HCT116 (cell line): ENCODE results near the gene TNFRSF18. TPM values are rescaled to one million over a fixed set of nuclear protein-coding genes. Genes with fewer than 3 reads are reported as not detected.

Experiments used
- ATAC-seq: fragments of 200-7000 bp; cut with Tn5 transposase; 2 replicates; pipeline ENCODE4 v1.9.1; 2020; ENCODE audit warnings: mild to moderate bottlenecking, moderate library complexity
- BruUV-seq: library from RNA; stranded (reverse); fragments of 400-500 nt; replicated peaks from 2 replicates; lab custom pipeline; 2021; lab: Mats Ljungman, UMichigan
- CTCF ChIA-PET: fragments of 300-600 bp; sonication (Branson Sonifier 250); formaldehyde crosslinking; loops from one replicate; lab custom pipeline; 2021; ENCODE audit warnings: antibody characterized with exemption; lab: Charles Lee
- POLR2A ChIA-PET: fragments of 300-600, 350-600 bp; sonication (Branson Sonifier 250); formaldehyde crosslinking; loops from one replicate; lab custom pipeline; 2021; ENCODE audit warnings: antibody characterized with exemption; lab: Charles Lee
- RAD21 ChIA-PET, 2 experiments: fragments of 300-600 bp; sonication (Branson Sonifier 250); formaldehyde crosslinking; loops; one replicate each; lab custom pipeline; 2023; ENCODE audit warnings: low total read pairs in 2 of 2; ENCODE audit not compliant: uncharacterized antibody in 2 of 2, unreplicated experiment in 2 of 2, low non-redundant PET in 1 of 2; lab: Charles Lee
- DNase-seq: peaks from one replicate; pipeline ENCODE4 v3.0.0-alpha.2; 2010; ENCODE audit warnings: low read depth, low spot score
- H2AFZ ChIP-seq: fragments of 200-600 bp; shearing (Covaris generic), sonication (generic); 2 replicates; pipeline ENCODE4 v1.6.1; 2017; ENCODE audit warnings: low read depth, mixed run types, mixed read lengths, antibody characterized with exemption, low read length; ENCODE audit not compliant: poor library complexity, severe bottlenecking
- H3K27ac ChIP-seq: 2 replicates; pipeline ENCODE4 v1.5.1; 2012; ENCODE audit warnings: low read depth, low read length
- H3K27me3 ChIP-seq: fragments of 200-600 bp; sonication (generic); 2 replicates; pipeline ENCODE4 v1.6.1; 2016; ENCODE audit warnings: mixed run types, low read length, mixed read lengths; ENCODE audit not compliant: insufficient read depth
- H3K36me3 ChIP-seq, 2 experiments: fragments of 200-500 bp in 1 of 2; fragments of 200-600 bp in 1 of 2; sonication (Bioruptor generic) in 1 of 2; sonication (generic) in 1 of 2; 2 replicates each; pipeline versions ENCODE4 v1.5.1 to v1.6.1; 2014 to 2016; ENCODE audit warnings: low read length in 2 of 2, inconsistent platforms in 1 of 2, mixed read lengths in 1 of 2, mixed run types in 1 of 2; ENCODE audit not compliant: insufficient read depth in 2 of 2, control insufficient read depth in 1 of 2
- H3K4me1 ChIP-seq, 2 experiments: fragments of 200-600 bp in 1 of 2; sonication (generic) in 1 of 2; 2 replicates each; pipeline versions ENCODE4 v1.5.1 to v1.6.1; 2012 to 2017; ENCODE audit warnings: low read length in 2 of 2, inconsistent platforms in 1 of 2, mild to moderate bottlenecking in 1 of 2, mixed read lengths in 1 of 2, mixed run types in 1 of 2, moderate library complexity in 1 of 2; ENCODE audit not compliant: insufficient read depth in 2 of 2, control insufficient read depth in 1 of 2
- H3K4me2 ChIP-seq: fragments of 200-600 bp; sonication (generic); 2 replicates; pipeline ENCODE4 v1.6.1; 2017; ENCODE audit warnings: mixed run types, low read length, mixed read lengths
- H3K4me3 ChIP-seq, 2 experiments: fragments of 200-600 bp in 1 of 2; sonication (generic) in 1 of 2; replicated peaks in 1 of 2; 2 replicates each; pipeline ENCODE4 v1.5.1; 2011 to 2016; ENCODE audit warnings: low read length in 2 of 2, control low read depth in 1 of 2, low read depth in 1 of 2, mild to moderate bottlenecking in 1 of 2, mixed read lengths in 1 of 2, mixed run types in 1 of 2
- H3K79me2 ChIP-seq: fragments of 200-600 bp; sonication (generic); 2 replicates; pipeline ENCODE4 v1.6.1; 2017; ENCODE audit warnings: mild to moderate bottlenecking, mixed run types, low read length, moderate library complexity, mixed read lengths; ENCODE audit not compliant: insufficient read depth
- H3K9ac ChIP-seq: fragments of 200-600 bp; sonication (generic); 2 replicates; pipeline ENCODE4 v1.6.1; 2016; ENCODE audit warnings: low read length, mixed read lengths
- H3K9me2 ChIP-seq: fragments of 200-600 bp; sonication (generic), shearing (Covaris generic); 2 replicates; pipeline ENCODE4 v1.6.1; 2017; ENCODE audit warnings: mixed run types, mild to moderate bottlenecking, moderate library complexity; ENCODE audit not compliant: insufficient read depth
- H3K9me3 ChIP-seq, 2 experiments: fragments of 200-500 bp in 1 of 2; fragments of 200-600 bp in 1 of 2; sonication (Bioruptor generic) in 1 of 2; sonication (generic) in 1 of 2; 2 replicates each; pipeline ENCODE4 v1.6.1; 2014 to 2017; ENCODE audit warnings: low read length in 2 of 2, mixed read lengths in 2 of 2, inconsistent platforms in 1 of 2, low read depth in 1 of 2, mild to moderate bottlenecking in 1 of 2, mixed run types in 1 of 2, moderate library complexity in 1 of 2; ENCODE audit not compliant: control insufficient read depth in 1 of 2, insufficient read depth in 1 of 2
- H4K20me1 ChIP-seq: fragments of 200-600 bp; sonication (generic), shearing (Covaris generic); 2 replicates; pipeline ENCODE4 v1.6.1; 2017; ENCODE audit warnings: mixed run types, mild to moderate bottlenecking, moderate library complexity; ENCODE audit not compliant: insufficient read depth
- CTCF ChIP-seq, 3 experiments: fragments of 200-600 bp in 1 of 3; sonication (generic) in 1 of 3; IDR thresholded peaks in 2 of 3; conservative IDR thresholded peaks in 1 of 3; 2 replicates each; pipeline ENCODE4 v1.5.1; 2012 to 2017; ENCODE audit warnings: low read depth in 2 of 3, low read length in 2 of 3, antibody characterized with exemption in 1 of 3, borderline replicate concordance in 1 of 3, control low read depth in 1 of 3, mild to moderate bottlenecking in 1 of 3, mixed read lengths in 1 of 3, mixed run types in 1 of 3, moderate library complexity in 1 of 3; ENCODE audit not compliant: insufficient read depth in 1 of 3
- EGR1 ChIP-seq: IDR thresholded peaks from 2 replicates; pipeline ENCODE4 v1.6.1; 2012; ENCODE audit warnings: low read depth
- EZH2 ChIP-seq: fragments of 200-600 bp; sonication (generic); IDR thresholded peaks from 2 replicates; pipeline ENCODE4 v1.6.1; 2017; ENCODE audit warnings: antibody characterized with exemption, mixed run types
- EZH2phosphoT487 ChIP-seq: fragments of 200-600 bp; IDR thresholded peaks from 2 replicates; pipeline ENCODE4 v1.6.1; 2018; ENCODE audit warnings: antibody characterized with exemption, borderline replicate concordance
- JUND ChIP-seq: IDR thresholded peaks from 2 replicates; pipeline ENCODE4 v1.6.1; 2012
- MAX ChIP-seq: IDR thresholded peaks from 2 replicates; pipeline ENCODE4 v1.6.1; 2012
- POLR2A ChIP-seq: IDR thresholded peaks from 2 replicates; pipeline ENCODE4 v1.7.0; 2011; ENCODE audit warnings: borderline replicate concordance; ENCODE audit not compliant: insufficient read depth, insufficient read length; ENCODE audit errors: extremely low read depth
- RAD21 ChIP-seq: IDR thresholded peaks from 2 replicates; pipeline ENCODE4 v1.6.1; 2012; ENCODE audit warnings: low read depth, mild to moderate bottlenecking
- SIN3A ChIP-seq: IDR thresholded peaks from 2 replicates; pipeline ENCODE4 v1.6.1; 2012; ENCODE audit warnings: low read depth
- SP1 ChIP-seq: IDR thresholded peaks from 2 replicates; pipeline ENCODE4 v1.6.1; 2012; ENCODE audit warnings: low read depth
- SRF ChIP-seq: IDR thresholded peaks from 2 replicates; pipeline ENCODE4 v1.6.1; 2012; ENCODE audit warnings: low read depth
- TCF7L2 ChIP-seq: IDR thresholded peaks from 2 replicates; pipeline ENCODE4 v1.7.0; 2011; ENCODE audit warnings: borderline replicate concordance, inconsistent platforms; ENCODE audit not compliant: insufficient read depth, insufficient read length; ENCODE audit errors: extremely low read depth
- YY1 ChIP-seq: IDR thresholded peaks from 2 replicates; pipeline ENCODE4 v1.6.1; 2011; ENCODE audit warnings: low read length, low read depth, moderate library complexity, mild to moderate bottlenecking; ENCODE audit not compliant: insufficient replicate concordance; ENCODE audit errors: extremely low read depth
- ZFX ChIP-seq: fragments of 450-650 bp; IDR thresholded peaks from 2 replicates; pipeline ENCODE4 v1.6.1; 2017
- intact Hi-C: fragments of 100-400 bp; cut with micrococcal nuclease; formaldehyde crosslinking; loops from 2 replicates; pipeline ENCODE4 v1.10.0; 2022
- total RNA-seq: library from RNA; stranded (reverse); gene quantifications from one replicate; pipeline ENCODE4 v1.2.1, GENCODE V29; 2021; ENCODE audit not compliant: unreplicated experiment
- TF ChIP-seq, protein P1 (sequence below): IDR thresholded peaks from 2 replicates; pipeline ENCODE4 v1.6.1; 2012
- TF ChIP-seq, protein P2 (sequence below): IDR thresholded peaks from 2 replicates; pipeline ENCODE4 v1.6.1; 2012; ENCODE audit warnings: low read depth
- TF ChIP-seq, protein P3 (sequence below): IDR thresholded peaks from 2 replicates; pipeline ENCODE4 v1.6.1; 2011; ENCODE audit warnings: mild to moderate bottlenecking, low read length, moderate library complexity; ENCODE audit not compliant: insufficient replicate concordance; ENCODE audit errors: extremely low read depth

TNFRSF18 gene
- total RNA-seq, 1 experiment from 2014 or later = 56.2 TPM

GRCh38 chr1:1240348-1240732, 33.9 kb upstream of the TNFRSF18 start:
- Histone ChIP-seq H2AFZ (no peak overlapping the region), H4K20me1 (no peaks in the 10 kb centered on the region), H3K4me1 (peaks cover 9 to 29% of the 10 kb centered on the region in 2 experiments; a peak in 3 of 4 replicates), H3K27me3 (no peaks in the 10 kb centered on the region)
- TF ChIP-seq CTCF (IDR thresholded peaks at IDR 0.05 in 2 of 3, conservative IDR thresholded peaks at IDR 0.05 in 1 of 3; ENCODE audit: borderline replicate concordance in 1 of 3, insufficient read depth in 1 of 3, low read depth in 2 of 3, low read length in 2 of 3) = no peak
- TF ChIP-seq, protein P1, sequence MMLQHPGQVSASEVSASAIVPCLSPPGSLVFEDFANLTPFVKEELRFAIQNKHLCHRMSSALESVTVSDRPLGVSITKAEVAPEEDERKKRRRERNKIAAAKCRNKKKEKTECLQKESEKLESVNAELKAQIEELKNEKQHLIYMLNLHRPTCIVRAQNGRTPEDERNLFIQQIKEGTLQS = no peak
- no peak for TF ChIP-seq SP1
- TF ChIP-seq, protein P2, sequence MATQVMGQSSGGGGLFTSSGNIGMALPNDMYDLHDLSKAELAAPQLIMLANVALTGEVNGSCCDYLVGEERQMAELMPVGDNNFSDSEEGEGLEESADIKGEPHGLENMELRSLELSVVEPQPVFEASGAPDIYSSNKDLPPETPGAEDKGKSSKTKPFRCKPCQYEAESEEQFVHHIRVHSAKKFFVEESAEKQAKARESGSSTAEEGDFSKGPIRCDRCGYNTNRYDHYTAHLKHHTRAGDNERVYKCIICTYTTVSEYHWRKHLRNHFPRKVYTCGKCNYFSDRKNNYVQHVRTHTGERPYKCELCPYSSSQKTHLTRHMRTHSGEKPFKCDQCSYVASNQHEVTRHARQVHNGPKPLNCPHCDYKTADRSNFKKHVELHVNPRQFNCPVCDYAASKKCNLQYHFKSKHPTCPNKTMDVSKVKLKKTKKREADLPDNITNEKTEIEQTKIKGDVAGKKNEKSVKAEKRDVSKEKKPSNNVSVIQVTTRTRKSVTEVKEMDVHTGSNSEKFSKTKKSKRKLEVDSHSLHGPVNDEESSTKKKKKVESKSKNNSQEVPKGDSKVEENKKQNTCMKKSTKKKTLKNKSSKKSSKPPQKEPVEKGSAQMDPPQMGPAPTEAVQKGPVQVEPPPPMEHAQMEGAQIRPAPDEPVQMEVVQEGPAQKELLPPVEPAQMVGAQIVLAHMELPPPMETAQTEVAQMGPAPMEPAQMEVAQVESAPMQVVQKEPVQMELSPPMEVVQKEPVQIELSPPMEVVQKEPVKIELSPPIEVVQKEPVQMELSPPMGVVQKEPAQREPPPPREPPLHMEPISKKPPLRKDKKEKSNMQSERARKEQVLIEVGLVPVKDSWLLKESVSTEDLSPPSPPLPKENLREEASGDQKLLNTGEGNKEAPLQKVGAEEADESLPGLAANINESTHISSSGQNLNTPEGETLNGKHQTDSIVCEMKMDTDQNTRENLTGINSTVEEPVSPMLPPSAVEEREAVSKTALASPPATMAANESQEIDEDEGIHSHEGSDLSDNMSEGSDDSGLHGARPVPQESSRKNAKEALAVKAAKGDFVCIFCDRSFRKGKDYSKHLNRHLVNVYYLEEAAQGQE = no peak
- TF ChIP-seq, protein P3, sequence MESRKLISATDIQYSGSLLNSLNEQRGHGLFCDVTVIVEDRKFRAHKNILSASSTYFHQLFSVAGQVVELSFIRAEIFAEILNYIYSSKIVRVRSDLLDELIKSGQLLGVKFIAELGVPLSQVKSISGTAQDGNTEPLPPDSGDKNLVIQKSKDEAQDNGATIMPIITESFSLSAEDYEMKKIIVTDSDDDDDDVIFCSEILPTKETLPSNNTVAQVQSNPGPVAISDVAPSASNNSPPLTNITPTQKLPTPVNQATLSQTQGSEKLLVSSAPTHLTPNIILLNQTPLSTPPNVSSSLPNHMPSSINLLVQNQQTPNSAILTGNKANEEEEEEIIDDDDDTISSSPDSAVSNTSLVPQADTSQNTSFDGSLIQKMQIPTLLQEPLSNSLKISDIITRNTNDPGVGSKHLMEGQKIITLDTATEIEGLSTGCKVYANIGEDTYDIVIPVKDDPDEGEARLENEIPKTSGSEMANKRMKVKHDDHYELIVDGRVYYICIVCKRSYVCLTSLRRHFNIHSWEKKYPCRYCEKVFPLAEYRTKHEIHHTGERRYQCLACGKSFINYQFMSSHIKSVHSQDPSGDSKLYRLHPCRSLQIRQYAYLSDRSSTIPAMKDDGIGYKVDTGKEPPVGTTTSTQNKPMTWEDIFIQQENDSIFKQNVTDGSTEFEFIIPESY = no peak
- TF ChIP-seq SIN3A = no peak
- no peak for TF ChIP-seq EGR1
- TF ChIP-seq MAX = no peak
- TF ChIP-seq EZH2phosphoT487 = no peak
- no peak for TF ChIP-seq POLR2A
- no peak for TF ChIP-seq ZFX
- no peak for TF ChIP-seq EZH2
- TF ChIP-seq SRF = no peak
- no peak for TF ChIP-seq JUND
- no peak for TF ChIP-seq RAD21
- TF ChIP-seq TCF7L2 = no peak
- no peak for TF ChIP-seq YY1
- TF ChIP-seq, all 23 proteins: peak for 0
- no peak overlapping the region for H3K4me2 ChIP-seq
- no peaks in the 10 kb centered on the region for H3K36me3 ChIP-seq
- H3K27ac ChIP-seq = no peak overlapping the region
- POLR2A ChIA-PET = no interaction called here
- no peak overlapping the region for H3K4me3 ChIP-seq
- ATAC-seq (no peak), DNase-seq (no peak)
- RAD21 ChIA-PET = no interaction called here
- intact Hi-C loops = no loop called here
- H3K79me2 ChIP-seq = no peaks in the 10 kb centered on the region
- no peak overlapping the region for H3K9ac ChIP-seq
- CTCF ChIA-PET = no interaction called here
- H3K9me3 ChIP-seq = no peaks in the 10 kb centered on the region
- no peaks in the 10 kb centered on the region for H3K9me2 ChIP-seq
- no TSS peak for BruUV-seq
